HepG2 (cell line): ENCODE measurements around the gene CUEDC2. TPM values are rescaled to one million over a fixed set of nuclear protein-coding genes. Genes with fewer than 3 reads are reported as not detected.

ENCODE experiments used
- ATRX ChIP-seq: sonication (generic); formaldehyde crosslinking; IDR thresholded peaks from 2 replicates; pipeline ENCODE4 v1.4.0; 2020; ENCODE audit warnings: missing genetic modification reagents, borderline replicate concordance
- FOXM1 ChIP-seq: sonication (generic); formaldehyde crosslinking; IDR thresholded peaks from 2 replicates; pipeline ENCODE4 v1.5.0; 2020; ENCODE audit warnings: missing genetic modification reagents
- NRL ChIP-seq: sonication (generic); formaldehyde crosslinking; IDR thresholded peaks from 2 replicates; pipeline ENCODE4 v1.5.0; 2020; ENCODE audit warnings: missing genetic modification reagents, mild to moderate bottlenecking, moderate library complexity, borderline replicate concordance
- SOX6 ChIP-seq, 2 experiments: fragments of 450-650 bp in 1 of 2; sonication (generic) in 1 of 2; formaldehyde crosslinking in 1 of 2; IDR thresholded peaks; 2 replicates each; pipeline versions ENCODE4 v1.4.0 to v1.6.1; 2017 to 2020; ENCODE audit warnings: antibody characterized with exemption in 1 of 2, mild to moderate bottlenecking in 1 of 2, missing genetic modification reagents in 1 of 2
- TCF12 ChIP-seq, 2 experiments: fragments of 450-650 bp in 1 of 2; sonication (generic) in 1 of 2; formaldehyde crosslinking in 1 of 2; IDR thresholded peaks; 2 replicates each; pipeline versions ENCODE4 v1.6.1 to v1.8.0; 2017 to 2022; ENCODE audit warnings: antibody characterized with exemption in 1 of 2, mild to moderate bottlenecking in 1 of 2, missing genetic modification reagents in 1 of 2, moderate library complexity in 1 of 2
- ZNF577 ChIP-seq: sonication (generic); formaldehyde crosslinking; IDR thresholded peaks from 2 replicates; pipeline ENCODE4 v1.4.0; 2020; ENCODE audit warnings: mild to moderate bottlenecking, low read depth, missing genetic modification reagents, borderline replicate concordance
- ZNF644 ChIP-seq: IDR thresholded peaks from 2 replicates; pipeline ENCODE4 v1.6.1; 2016; ENCODE audit warnings: low read depth
- polyA plus RNA-seq, 8 experiments: library from polyadenylated mRNA; depleted of rRNA in 3 of 8; stranded (reverse) in 7 of 8; unstranded in 1 of 8; fragments of >200 nt; fragmentation: Illumina TruSeq in 4 of 8; extraction: Trizol in 4 of 8; gene quantifications; 2 replicates each; pipeline versions ENCODE4 v1.2.1 to v1.2.3, GENCODE V29; 2011 to 2016; ENCODE audit warnings: low read depth in 4 of 8, missing spikeins in 1 of 8, mixed read lengths in 1 of 8; ENCODE audit not compliant: insufficient read depth in 1 of 8
- total RNA-seq, 5 experiments: library from RNA; depleted of rRNA; stranded (reverse); fragments of >200 nt; fragmentation: Illumina TruSeq; extraction: Trizol; gene quantifications; 2 replicates each; pipeline ENCODE4 v1.2.3, GENCODE V29; 2016; ENCODE audit warnings: low read depth in 1 of 5
- TF ChIP-seq, protein P1 (sequence below): sonication (generic); formaldehyde crosslinking; IDR thresholded peaks from 2 replicates; pipeline ENCODE4 v1.4.0; 2020; ENCODE audit warnings: mild to moderate bottlenecking, missing genetic modification reagents
- TF ChIP-seq, protein P2 (sequence below): sonication (generic); formaldehyde crosslinking; IDR thresholded peaks from 2 replicates; pipeline ENCODE4 v1.5.0; 2020; ENCODE audit warnings: missing genetic modification reagents
- TF ChIP-seq, protein P3 (sequence below): sonication (generic); formaldehyde crosslinking; IDR thresholded peaks from 2 replicates; pipeline ENCODE4 v1.4.0; 2020; ENCODE audit warnings: missing genetic modification reagents; ENCODE audit errors: not compliant biosample characterization
- TF ChIP-seq, protein P4 (sequence below): fragments of 450-650 bp; IDR thresholded peaks from 2 replicates; pipeline ENCODE4 v1.6.1; 2017
- TF ChIP-seq, protein P5 (sequence below): sonication (generic); formaldehyde crosslinking; IDR thresholded peaks from 2 replicates; pipeline ENCODE4 v1.9.0; 2021; ENCODE audit warnings: missing genetic modification reagents, borderline replicate concordance
- TF ChIP-seq, protein P6 (sequence below): sonication (generic); formaldehyde crosslinking; IDR thresholded peaks from 2 replicates; pipeline ENCODE4 v1.4.0; 2020; ENCODE audit warnings: missing genetic modification reagents
- TF ChIP-seq, protein P7 (sequence below): sonication (generic); formaldehyde crosslinking; IDR thresholded peaks from 2 replicates; pipeline ENCODE4 v1.4.0; 2020; ENCODE audit warnings: missing genetic modification reagents, borderline replicate concordance

The CUEDC2 gene
- total and polyA plus RNA-seq, 2 of the 13 experiments (the other 11 are each of a cell fraction or from before 2014, with no cell fraction given) = 13.1 to 18.4 TPM

DNA sequence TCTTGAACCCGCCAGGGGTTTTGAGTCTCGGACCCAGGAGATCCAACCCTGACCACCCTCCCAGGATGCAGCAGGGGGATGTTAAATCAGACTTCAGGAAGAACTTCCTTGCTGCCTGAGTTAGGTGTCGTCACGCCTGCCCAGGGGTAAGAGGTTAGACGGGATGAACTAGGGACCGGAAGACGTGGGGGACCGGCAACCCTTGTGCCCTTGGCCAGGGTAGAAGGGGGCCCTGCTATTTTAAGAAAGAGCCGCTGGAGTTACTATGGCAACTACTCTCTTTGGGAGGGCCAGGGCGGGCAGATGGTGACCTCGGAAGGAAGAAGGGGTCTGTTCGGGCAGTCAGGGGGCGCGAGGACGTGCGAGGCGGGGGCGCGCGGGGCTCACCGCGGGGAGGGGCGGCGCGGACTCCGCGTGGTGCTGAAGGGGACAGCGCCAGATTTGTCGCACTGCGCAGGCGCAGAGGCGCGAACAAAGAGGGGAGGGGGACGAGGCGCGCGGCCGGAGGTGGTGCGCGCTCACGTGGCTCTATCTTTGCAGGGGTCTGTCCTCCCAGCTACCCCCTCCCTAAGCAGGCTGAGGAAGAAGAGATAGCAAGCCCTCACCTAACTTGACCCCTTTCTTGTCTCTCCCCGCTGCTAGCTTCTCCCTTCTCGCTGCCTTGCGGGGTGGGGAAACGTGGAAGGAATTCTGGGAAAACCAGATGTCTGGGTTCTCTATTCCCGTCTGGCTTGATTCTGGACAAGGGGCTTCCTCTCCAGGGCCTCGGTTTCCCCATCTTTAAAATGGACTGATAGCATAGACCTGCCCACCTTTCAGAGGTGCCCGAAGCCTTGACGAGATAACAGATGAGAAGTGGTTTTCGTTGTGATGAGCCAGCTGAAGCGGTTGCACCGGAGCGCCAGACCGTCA is 12.8 kb downstream of the CUEDC2 start (continued):
- TF ChIP-seq, protein P1, sequence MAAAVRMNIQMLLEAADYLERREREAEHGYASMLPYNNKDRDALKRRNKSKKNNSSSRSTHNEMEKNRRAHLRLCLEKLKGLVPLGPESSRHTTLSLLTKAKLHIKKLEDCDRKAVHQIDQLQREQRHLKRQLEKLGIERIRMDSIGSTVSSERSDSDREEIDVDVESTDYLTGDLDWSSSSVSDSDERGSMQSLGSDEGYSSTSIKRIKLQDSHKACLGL (CRISPR knock-in tag) = peak; percentile 72
- TF ChIP-seq, protein P2, sequence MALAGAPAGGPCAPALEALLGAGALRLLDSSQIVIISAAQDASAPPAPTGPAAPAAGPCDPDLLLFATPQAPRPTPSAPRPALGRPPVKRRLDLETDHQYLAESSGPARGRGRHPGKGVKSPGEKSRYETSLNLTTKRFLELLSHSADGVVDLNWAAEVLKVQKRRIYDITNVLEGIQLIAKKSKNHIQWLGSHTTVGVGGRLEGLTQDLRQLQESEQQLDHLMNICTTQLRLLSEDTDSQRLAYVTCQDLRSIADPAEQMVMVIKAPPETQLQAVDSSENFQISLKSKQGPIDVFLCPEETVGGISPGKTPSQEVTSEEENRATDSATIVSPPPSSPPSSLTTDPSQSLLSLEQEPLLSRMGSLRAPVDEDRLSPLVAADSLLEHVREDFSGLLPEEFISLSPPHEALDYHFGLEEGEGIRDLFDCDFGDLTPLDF (CRISPR knock-in tag) = peak; percentile 66; the same call in 1 of the 2 replicates
- TF ChIP-seq, protein P3, sequence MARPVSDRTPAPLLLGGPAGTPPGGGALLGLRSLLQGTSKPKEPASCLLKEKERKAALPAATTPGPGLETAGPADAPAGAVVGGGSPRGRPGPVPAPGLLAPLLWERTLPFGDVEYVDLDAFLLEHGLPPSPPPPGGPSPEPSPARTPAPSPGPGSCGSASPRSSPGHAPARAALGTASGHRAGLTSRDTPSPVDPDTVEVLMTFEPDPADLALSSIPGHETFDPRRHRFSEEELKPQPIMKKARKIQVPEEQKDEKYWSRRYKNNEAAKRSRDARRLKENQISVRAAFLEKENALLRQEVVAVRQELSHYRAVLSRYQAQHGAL (CRISPR knock-in tag) = no peak
- TF ChIP-seq, protein P4, sequence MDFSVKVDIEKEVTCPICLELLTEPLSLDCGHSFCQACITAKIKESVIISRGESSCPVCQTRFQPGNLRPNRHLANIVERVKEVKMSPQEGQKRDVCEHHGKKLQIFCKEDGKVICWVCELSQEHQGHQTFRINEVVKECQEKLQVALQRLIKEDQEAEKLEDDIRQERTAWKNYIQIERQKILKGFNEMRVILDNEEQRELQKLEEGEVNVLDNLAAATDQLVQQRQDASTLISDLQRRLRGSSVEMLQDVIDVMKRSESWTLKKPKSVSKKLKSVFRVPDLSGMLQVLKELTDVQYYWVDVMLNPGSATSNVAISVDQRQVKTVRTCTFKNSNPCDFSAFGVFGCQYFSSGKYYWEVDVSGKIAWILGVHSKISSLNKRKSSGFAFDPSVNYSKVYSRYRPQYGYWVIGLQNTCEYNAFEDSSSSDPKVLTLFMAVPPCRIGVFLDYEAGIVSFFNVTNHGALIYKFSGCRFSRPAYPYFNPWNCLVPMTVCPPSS = no peak
- TF ChIP-seq, protein P5, sequence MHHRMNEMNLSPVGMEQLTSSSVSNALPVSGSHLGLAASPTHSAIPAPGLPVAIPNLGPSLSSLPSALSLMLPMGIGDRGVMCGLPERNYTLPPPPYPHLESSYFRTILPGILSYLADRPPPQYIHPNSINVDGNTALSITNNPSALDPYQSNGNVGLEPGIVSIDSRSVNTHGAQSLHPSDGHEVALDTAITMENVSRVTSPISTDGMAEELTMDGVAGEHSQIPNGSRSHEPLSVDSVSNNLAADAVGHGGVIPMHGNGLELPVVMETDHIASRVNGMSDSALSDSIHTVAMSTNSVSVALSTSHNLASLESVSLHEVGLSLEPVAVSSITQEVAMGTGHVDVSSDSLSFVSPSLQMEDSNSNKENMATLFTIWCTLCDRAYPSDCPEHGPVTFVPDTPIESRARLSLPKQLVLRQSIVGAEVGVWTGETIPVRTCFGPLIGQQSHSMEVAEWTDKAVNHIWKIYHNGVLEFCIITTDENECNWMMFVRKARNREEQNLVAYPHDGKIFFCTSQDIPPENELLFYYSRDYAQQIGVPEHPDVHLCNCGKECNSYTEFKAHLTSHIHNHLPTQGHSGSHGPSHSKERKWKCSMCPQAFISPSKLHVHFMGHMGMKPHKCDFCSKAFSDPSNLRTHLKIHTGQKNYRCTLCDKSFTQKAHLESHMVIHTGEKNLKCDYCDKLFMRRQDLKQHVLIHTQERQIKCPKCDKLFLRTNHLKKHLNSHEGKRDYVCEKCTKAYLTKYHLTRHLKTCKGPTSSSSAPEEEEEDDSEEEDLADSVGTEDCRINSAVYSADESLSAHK (CRISPR knock-in tag) = no peak
- TF ChIP-seq TCF12 (IDR thresholded peaks at IDR 0.05) (no peak), TCF12 (CRISPR knock-in tag; IDR thresholded peaks at IDR 0.05) (no peak), ZNF644 (no peak), NRL (CRISPR knock-in tag) (no peak), SOX6 (IDR thresholded peaks at IDR 0.05) (no peak), SOX6 (CRISPR knock-in tag; IDR thresholded peaks at IDR 0.05) (0 out of 2 replicates have a peak, but pooled peaks have one; percentile 9), FOXM1 (peak; percentile 72; the same call in 1 of the 2 replicates), ZNF577 (CRISPR knock-in tag) (no peak), ATRX (CRISPR knock-in tag) (no peak)
- TF ChIP-seq, protein P6, sequence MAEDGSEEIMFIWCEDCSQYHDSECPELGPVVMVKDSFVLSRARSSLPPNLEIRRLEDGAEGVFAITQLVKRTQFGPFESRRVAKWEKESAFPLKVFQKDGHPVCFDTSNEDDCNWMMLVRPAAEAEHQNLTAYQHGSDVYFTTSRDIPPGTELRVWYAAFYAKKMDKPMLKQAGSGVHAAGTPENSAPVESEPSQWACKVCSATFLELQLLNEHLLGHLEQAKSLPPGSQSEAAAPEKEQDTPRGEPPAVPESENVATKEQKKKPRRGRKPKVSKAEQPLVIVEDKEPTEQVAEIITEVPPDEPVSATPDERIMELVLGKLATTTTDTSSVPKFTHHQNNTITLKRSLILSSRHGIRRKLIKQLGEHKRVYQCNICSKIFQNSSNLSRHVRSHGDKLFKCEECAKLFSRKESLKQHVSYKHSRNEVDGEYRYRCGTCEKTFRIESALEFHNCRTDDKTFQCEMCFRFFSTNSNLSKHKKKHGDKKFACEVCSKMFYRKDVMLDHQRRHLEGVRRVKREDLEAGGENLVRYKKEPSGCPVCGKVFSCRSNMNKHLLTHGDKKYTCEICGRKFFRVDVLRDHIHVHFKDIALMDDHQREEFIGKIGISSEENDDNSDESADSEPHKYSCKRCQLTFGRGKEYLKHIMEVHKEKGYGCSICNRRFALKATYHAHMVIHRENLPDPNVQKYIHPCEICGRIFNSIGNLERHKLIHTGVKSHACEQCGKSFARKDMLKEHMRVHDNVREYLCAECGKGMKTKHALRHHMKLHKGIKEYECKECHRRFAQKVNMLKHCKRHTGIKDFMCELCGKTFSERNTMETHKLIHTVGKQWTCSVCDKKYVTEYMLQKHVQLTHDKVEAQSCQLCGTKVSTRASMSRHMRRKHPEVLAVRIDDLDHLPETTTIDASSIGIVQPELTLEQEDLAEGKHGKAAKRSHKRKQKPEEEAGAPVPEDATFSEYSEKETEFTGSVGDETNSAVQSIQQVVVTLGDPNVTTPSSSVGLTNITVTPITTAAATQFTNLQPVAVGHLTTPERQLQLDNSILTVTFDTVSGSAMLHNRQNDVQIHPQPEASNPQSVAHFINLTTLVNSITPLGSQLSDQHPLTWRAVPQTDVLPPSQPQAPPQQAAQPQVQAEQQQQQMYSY (CRISPR knock-in tag) = no peak; the same call in 1 of the 2 replicates
- TF ChIP-seq, protein P7, sequence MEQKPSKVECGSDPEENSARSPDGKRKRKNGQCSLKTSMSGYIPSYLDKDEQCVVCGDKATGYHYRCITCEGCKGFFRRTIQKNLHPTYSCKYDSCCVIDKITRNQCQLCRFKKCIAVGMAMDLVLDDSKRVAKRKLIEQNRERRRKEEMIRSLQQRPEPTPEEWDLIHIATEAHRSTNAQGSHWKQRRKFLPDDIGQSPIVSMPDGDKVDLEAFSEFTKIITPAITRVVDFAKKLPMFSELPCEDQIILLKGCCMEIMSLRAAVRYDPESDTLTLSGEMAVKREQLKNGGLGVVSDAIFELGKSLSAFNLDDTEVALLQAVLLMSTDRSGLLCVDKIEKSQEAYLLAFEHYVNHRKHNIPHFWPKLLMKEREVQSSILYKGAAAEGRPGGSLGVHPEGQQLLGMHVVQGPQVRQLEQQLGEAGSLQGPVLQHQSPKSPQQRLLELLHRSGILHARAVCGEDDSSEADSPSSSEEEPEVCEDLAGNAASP (CRISPR knock-in tag) = no peak
